GM21390 (cell line): Measurements from ENCODE around the gene SNED1.
"Not testable (repeated sequence)": the region's sequence is repeated elsewhere in the genome, so short reads cannot be mapped to it uniquely, and the experiment has no call there.

Source experiments
- ATAC-seq: cut with Tn5 transposase; IDR thresholded peaks from one replicate; pipeline ENCODE4 v1.9.1; 2021; ENCODE audit not compliant: unreplicated experiment

SNED1 gene

GRCh38 chr2:240972201-240972600 lies 26.2 kb upstream of the SNED1 start:
- ATAC-seq: no peak

- no peak for ATAC-seq
Observed at GRCh38 chr2:240972636-240973521, 25.5 kb upstream of the SNED1 start.

GRCh38 chr2:240974771-240975572 lies 23.4 kb upstream of the SNED1 start:
- ATAC-seq: no peak

GRCh38 chr2:240975903-240976302 lies 22.5 kb upstream of the SNED1 start:
- ATAC-seq: not testable (repeated sequence)

- ATAC-seq: no peak
Observed at GRCh38 chr2:240981280-240981679, 17.1 kb upstream of the SNED1 start.

GRCh38 chr2:240981871-240982800 lies 16.3 kb upstream of the SNED1 start:
- ATAC-seq: no peak

- ATAC-seq: no peak
Observed at GRCh38 chr2:240982821-240983281, 15.6 kb upstream of the SNED1 start.

GRCh38 chr2:240983361-240983995 lies 14.9 kb upstream of the SNED1 start:
- no peak for ATAC-seq

GRCh38 chr2:240983996-240984498 lies 14.4 kb upstream of the SNED1 start:
- no peak for ATAC-seq

- no peak for ATAC-seq
Observed at GRCh38 chr2:240985881-240986786, 12.3 kb upstream of the SNED1 start.

GRCh38 chr2:240986787-240987411 lies 11.5 kb upstream of the SNED1 start:
- ATAC-seq: no peak

GRCh38 chr2:240987588-240987987 lies 10.8 kb upstream of the SNED1 start:
- ATAC-seq: no peak

GRCh38 chr2:240988146-240988545 lies 10.3 kb upstream of the SNED1 start:
- no peak for ATAC-seq

GRCh38 chr2:240988571-240989271 lies 9.7 kb upstream of the SNED1 start:
- no peak for ATAC-seq

- no peak for ATAC-seq
Observed at GRCh38 chr2:240989451-240990265, 8.8 kb upstream of the SNED1 start.

- ATAC-seq: no peak
Observed at GRCh38 chr2:240990266-240990529, 8.2 kb upstream of the SNED1 start.

GRCh38 chr2:240990726-240991377 lies 7.6 kb upstream of the SNED1 start:
- no peak for ATAC-seq
